Activated T-helper 1 cell treated with anti-CD3 and anti-CD28 coated beads, Interleukin-12 subunit alpha, Interleukin-12 subunit beta, Interleukin-2, Interleukin-4 antibody, amounts not matched to agents 30 ng/mL and 10 ng/mL and 1 ng/mL, durations not matched to agents 14 hours and 24 hours and 36 hours (primary cell): ENCODE data around the gene SCYL1. TPM values are rescaled to one million over a fixed set of nuclear protein-coding genes. Genes with fewer than 3 reads are reported as not detected.

Source experiments
- DNase-seq: peaks from one replicate; pipeline ENCODE4 v3.0.0; 2021; ENCODE audit warnings: low spot score
- H3K27ac Mint-ChIP-seq: one replicate; pipeline ENCODE4 v1.8.0; 2021; ENCODE audit warnings: mild to moderate bottlenecking, mixed read lengths
- H3K27me3 Mint-ChIP-seq: one replicate; pipeline ENCODE4 v1.8.0; 2022; ENCODE audit warnings: mild to moderate bottlenecking, moderate library complexity, mixed read lengths; ENCODE audit not compliant: insufficient read depth
- H3K36me3 Mint-ChIP-seq: one replicate; pipeline ENCODE4 v1.8.0; 2021; ENCODE audit warnings: low read depth, mixed read lengths
- H3K4me1 Mint-ChIP-seq: one replicate; pipeline ENCODE4 v1.8.0; 2021; ENCODE audit warnings: low read depth, mixed read lengths
- H3K4me3 Mint-ChIP-seq: one replicate; pipeline ENCODE4 v1.8.0; 2021; ENCODE audit warnings: mild to moderate bottlenecking, moderate library complexity, mixed read lengths
- H3K9me3 Mint-ChIP-seq: one replicate; pipeline ENCODE4 v1.8.0; 2021; ENCODE audit warnings: mixed read lengths
- intact Hi-C: fragments of 100-400 bp; cut with micrococcal nuclease; formaldehyde crosslinking; loops from one replicate; pipeline ENCODE4 v1.15.1; 2024
- total RNA-seq: library from RNA; stranded (reverse); gene quantifications from 2 replicates; pipeline ENCODE4 v1.2.3, GENCODE V29; 2022

The SCYL1 gene
- total RNA-seq, 1 donor from 2014 or later, result 103 TPM

GRCh38 chr11:65586247-65586630 is 61.4 kb downstream of the SCYL1 start:
- intact Hi-C loops, result no loop called here
- no peak for DNase-seq
- Mint-ChIP-seq H3K9me3 (no peaks in the 10 kb centered on the region), H3K27ac (peak overlapping the region; percentile 63), H3K27me3 (peaks cover 1% of the 10 kb centered on the region), H3K4me1 (peaks cover 43% of the 10 kb centered on the region), H3K36me3 (peaks cover 53% of the 10 kb centered on the region), H3K4me3 (peak overlapping the region; percentile 22)

GRCh38 chr11:65586676-65587075 is 61.8 kb downstream of the SCYL1 start:
- no peak for DNase-seq
- Mint-ChIP-seq H3K4me1 (peaks cover 43% of the 10 kb centered on the region), H3K27ac (peak overlapping the region; percentile 63), H3K4me3 (peak overlapping the region; percentile 22), H3K36me3 (peaks cover 53% of the 10 kb centered on the region), H3K9me3 (no peaks in the 10 kb centered on the region), H3K27me3 (no peaks in the 10 kb centered on the region)
- intact Hi-C loops, result no loop called here

Other genes starting within 250 kb of the SCYL1 start
- 1.6 and 2.7 TPM in 2 replicates for gene CDC42EP2, start 210.2 kb upstream of the SCYL1 start, total RNA-seq
- 84.5 and 93.1 TPM in 2 replicates for gene DPF2, start 191.2 kb upstream of the SCYL1 start, total RNA-seq
- gene TIGD3, start 170.3 kb upstream of the SCYL1 start, total RNA-seq, result 1.1 TPM in 2 replicates
- 15.3 and 19.4 TPM in 2 replicates for gene SLC25A45, start 142.4 kb upstream of the SCYL1 start, total RNA-seq
- 40.5 and 42.3 TPM in 2 replicates for gene FRMD8, start 138.4 kb upstream of the SCYL1 start, total RNA-seq
- gene NEAT1, start 102.3 kb upstream of the SCYL1 start, total RNA-seq, result 507 and 517 TPM in 2 replicates
- 5,323 and 5,421 TPM in 2 replicates for gene MALAT1, start 26.0 kb upstream of the SCYL1 start, total RNA-seq
- 97.9 and 103 TPM in 2 replicates for gene LTBP3, start 33.3 kb downstream of the SCYL1 start, total RNA-seq
- 94.6 and 96.9 TPM in 2 replicates for gene ZNRD2, start 45.4 kb downstream of the SCYL1 start, total RNA-seq
- gene FAM89B, start 47.5 kb downstream of the SCYL1 start, total RNA-seq, result 50.4 and 50.6 TPM in 2 replicates
- gene EHBP1L1, start 51.0 kb downstream of the SCYL1 start, total RNA-seq, result 168 and 178 TPM in 2 replicates
- 1.6 and 2.0 TPM in 2 replicates for gene KCNK7, start 70.7 kb downstream of the SCYL1 start, total RNA-seq
- 103 and 106 TPM in 2 replicates for gene MAP3K11, start 89.1 kb downstream of the SCYL1 start, total RNA-seq
- gene PCNX3, start 90.7 kb downstream of the SCYL1 start, total RNA-seq, result 55.0 and 55.2 TPM in 2 replicates
- 117 and 130 TPM in 2 replicates for gene SIPA1, start 113.0 kb downstream of the SCYL1 start, total RNA-seq
- gene RELA, start 137.8 kb downstream of the SCYL1 start, total RNA-seq, result 102 and 104 TPM in 2 replicates
- gene KAT5, start 187.2 kb downstream of the SCYL1 start, total RNA-seq, result 68.1 and 75.0 TPM in 2 replicates
- 87.6 and 89.0 TPM in 2 replicates for gene RNASEH2C, start 195.7 kb downstream of the SCYL1 start, total RNA-seq